Skeletal muscle satellite cell (primary cell): Measurements from ENCODE around the gene ZNF804A.

Source experiments
- H3K27me3 ChIP-seq: 2 replicates; pipeline ENCODE4 v1.7.0; 2013; ENCODE audit warnings: low read length; ENCODE audit not compliant: control insufficient read depth, insufficient read depth
- H3K36me3 ChIP-seq: 2 replicates; pipeline ENCODE4 v1.7.0; 2013; ENCODE audit warnings: mild to moderate bottlenecking, control low read depth, low read length; ENCODE audit not compliant: insufficient read depth
- H3K4me1 ChIP-seq: 2 replicates; pipeline ENCODE4 v1.7.0; 2013; ENCODE audit warnings: low read length; ENCODE audit not compliant: control insufficient read depth, insufficient read depth
- H3K4me2 ChIP-seq: 2 replicates; pipeline ENCODE4 v1.7.0; 2013; ENCODE audit warnings: mild to moderate bottlenecking, low read length
- H3K4me3 ChIP-seq: 2 replicates; pipeline ENCODE4 v1.7.0; 2013; ENCODE audit warnings: low read length
- H3K9ac ChIP-seq: 2 replicates; pipeline ENCODE4 v1.7.0; 2013; ENCODE audit warnings: mild to moderate bottlenecking, low read depth, low read length, moderate library complexity
- H3K9me3 ChIP-seq: replicated peaks from 2 replicates; pipeline ENCODE4 v1.7.0; 2013; ENCODE audit warnings: mild to moderate bottlenecking, control low read depth, low read length

Gene ZNF804A

GRCh38 chr2:184769023-184769422, 170.7 kb downstream of the ZNF804A start:
- Histone ChIP-seq H3K9ac (no peak overlapping the region), H3K36me3 (no peaks in the 10 kb centered on the region), H3K4me3 (no peak overlapping the region), H3K27me3 (no peaks in the 10 kb centered on the region), H3K4me2 (peak overlapping the region; percentile 24), H3K4me1 (peaks cover 20% of the 10 kb centered on the region), H3K9me3 (no peaks in the 10 kb centered on the region)

DNA sequence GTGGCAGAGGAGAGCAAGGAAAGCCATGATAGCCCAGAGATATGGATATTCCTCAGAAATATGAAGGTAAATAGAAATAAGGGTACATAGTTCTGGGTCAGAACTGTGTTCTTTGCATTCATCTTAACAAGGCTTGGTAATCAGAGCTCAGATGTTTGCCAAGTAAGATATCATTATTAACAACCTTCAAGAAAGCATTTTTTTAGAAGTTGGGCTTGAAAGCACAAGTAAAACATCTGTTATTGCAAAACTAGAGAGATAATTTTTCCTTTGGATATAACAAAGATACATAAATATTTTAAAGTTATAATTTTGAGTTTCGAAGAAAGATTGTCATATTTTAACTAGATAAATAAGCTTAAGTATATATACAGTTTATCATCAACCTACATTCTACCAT, 171.4 kb downstream of the ZNF804A start:
- peaks cover 20% of the 10 kb centered on the region for H3K4me1 ChIP-seq
- H3K4me3 ChIP-seq: no peak overlapping the region
- H3K4me2 ChIP-seq: peak overlapping the region; percentile 3
- H3K9ac ChIP-seq: no peak overlapping the region
- H3K9me3 ChIP-seq: no peaks in the 10 kb centered on the region
- no peaks in the 10 kb centered on the region for H3K27me3 ChIP-seq
- H3K36me3 ChIP-seq: no peaks in the 10 kb centered on the region

DNA sequence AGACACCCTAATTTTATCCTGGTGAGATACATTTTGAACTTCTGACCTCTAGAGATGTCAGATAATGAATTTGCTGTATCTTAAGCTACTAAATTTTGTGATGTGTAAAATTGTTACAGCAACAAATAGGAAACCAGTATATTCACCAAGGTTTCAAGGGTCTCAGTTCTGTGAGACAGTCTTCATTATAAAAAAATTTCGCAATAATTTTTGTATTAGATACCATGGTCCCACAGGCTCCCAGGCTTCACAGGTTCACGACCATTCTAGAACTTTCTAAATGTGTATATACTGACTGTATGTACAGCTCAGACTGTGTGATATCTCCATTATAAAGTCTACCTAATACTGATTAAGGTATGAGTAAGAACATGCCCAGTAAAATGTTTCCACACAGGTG, 181.4 kb downstream of the ZNF804A start:
- Histone ChIP-seq H3K4me3 (no peak overlapping the region), H3K9ac (no peak overlapping the region), H3K36me3 (no peaks in the 10 kb centered on the region), H3K27me3 (no peaks in the 10 kb centered on the region), H3K9me3 (no peaks in the 10 kb centered on the region), H3K4me2 (no peak overlapping the region), H3K4me1 (peaks cover 21% of the 10 kb centered on the region)

GRCh38 chr2:184780384-184780783, 182.1 kb downstream of the ZNF804A start:
- H3K4me1 ChIP-seq: peaks cover 23% of the 10 kb centered on the region
- no peaks in the 10 kb centered on the region for H3K36me3 ChIP-seq
- peak overlapping the region; percentile 31 for H3K4me2 ChIP-seq
- no peak overlapping the region for H3K9ac ChIP-seq
- no peaks in the 10 kb centered on the region for H3K27me3 ChIP-seq
- no peak overlapping the region for H3K4me3 ChIP-seq
- no peaks in the 10 kb centered on the region for H3K9me3 ChIP-seq

DNA sequence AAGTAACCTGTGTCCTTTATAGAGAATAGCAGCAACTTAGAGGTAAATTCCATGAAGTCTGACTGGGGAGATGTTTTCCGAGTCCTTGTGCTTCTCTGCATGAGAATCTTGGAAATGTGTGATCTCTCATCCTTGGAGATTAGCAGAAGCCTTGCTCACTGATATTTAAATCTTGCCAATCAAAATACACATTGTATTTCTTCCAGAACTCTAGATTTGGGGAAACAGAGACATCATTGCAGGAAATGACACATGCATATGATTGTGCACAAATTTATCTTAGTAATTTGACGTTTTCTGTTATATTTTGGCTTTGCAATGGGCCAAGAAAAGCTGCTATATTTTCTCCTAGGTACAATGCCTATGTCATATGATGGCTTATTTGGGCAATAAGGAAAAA, 182.6 kb downstream of the ZNF804A start:
- Histone ChIP-seq H3K4me1 (peaks cover 23% of the 10 kb centered on the region), H3K27me3 (no peaks in the 10 kb centered on the region), H3K9me3 (no peaks in the 10 kb centered on the region), H3K9ac (no peak overlapping the region), H3K4me2 (peak overlapping the region; percentile 31), H3K36me3 (no peaks in the 10 kb centered on the region), H3K4me3 (no peak overlapping the region)

- H3K36me3 ChIP-seq: no peaks in the 10 kb centered on the region
- H3K4me1 ChIP-seq: peaks cover 23% of the 10 kb centered on the region
- H3K9ac ChIP-seq: no peak overlapping the region
- no peak overlapping the region for H3K4me3 ChIP-seq
- no peaks in the 10 kb centered on the region for H3K27me3 ChIP-seq
- H3K9me3 ChIP-seq: no peaks in the 10 kb centered on the region
- no peak overlapping the region for H3K4me2 ChIP-seq
Measured at GRCh38 chr2:184783576-184783975, 185.2 kb downstream of the ZNF804A start.

DNA sequence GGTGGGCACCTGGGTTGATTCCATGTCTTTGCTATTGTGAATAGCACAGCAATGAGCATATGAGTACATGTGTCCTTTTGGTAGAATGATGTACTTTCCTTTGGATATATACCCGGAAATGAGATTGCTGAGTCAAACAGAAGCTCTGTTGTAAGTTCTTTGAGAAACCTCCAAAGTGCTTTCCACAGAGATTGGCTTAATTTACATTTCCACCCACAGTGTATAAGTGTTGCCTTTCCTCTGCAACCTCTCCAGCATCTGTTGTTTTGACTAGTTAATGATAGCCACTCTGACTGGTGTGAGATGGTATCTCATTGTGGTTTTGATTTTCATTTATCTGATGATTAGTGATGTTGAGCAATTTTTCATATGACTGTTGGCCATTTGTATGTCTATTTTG, 194.8 kb downstream of the ZNF804A start:
- Histone ChIP-seq H3K4me2 (no peak overlapping the region), H3K9me3 (no peaks in the 10 kb centered on the region), H3K4me1 (no peaks in the 10 kb centered on the region), H3K36me3 (no peaks in the 10 kb centered on the region), H3K27me3 (no peaks in the 10 kb centered on the region), H3K4me3 (no peak overlapping the region), H3K9ac (no peak overlapping the region)

DNA sequence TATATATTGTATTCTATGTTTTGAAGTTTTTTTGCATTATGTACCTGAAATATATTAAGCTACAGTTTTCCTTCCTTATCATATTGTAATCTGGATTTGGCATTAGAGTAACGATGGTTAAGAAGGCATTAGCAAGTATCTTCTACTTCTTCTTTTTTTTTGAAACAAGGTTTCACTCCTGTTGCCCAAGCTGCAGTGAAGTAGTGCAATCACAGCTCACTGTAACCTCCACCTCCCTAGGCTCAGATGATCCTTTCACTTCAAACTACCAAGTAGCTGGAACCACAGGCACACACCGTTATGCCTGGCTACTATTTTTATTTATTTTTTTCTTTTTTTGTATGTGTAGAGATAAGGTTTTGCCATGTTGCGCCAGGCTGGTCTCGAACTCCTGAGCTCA, 201.1 kb downstream of the ZNF804A start:
- no peaks in the 10 kb centered on the region for H3K27me3 ChIP-seq
- H3K4me3 ChIP-seq: no peak overlapping the region
- H3K36me3 ChIP-seq: no peaks in the 10 kb centered on the region
- no peak overlapping the region for H3K9ac ChIP-seq
- no peaks in the 10 kb centered on the region for H3K9me3 ChIP-seq
- no peaks in the 10 kb centered on the region for H3K4me1 ChIP-seq
- H3K4me2 ChIP-seq: no peak overlapping the region

DNA sequence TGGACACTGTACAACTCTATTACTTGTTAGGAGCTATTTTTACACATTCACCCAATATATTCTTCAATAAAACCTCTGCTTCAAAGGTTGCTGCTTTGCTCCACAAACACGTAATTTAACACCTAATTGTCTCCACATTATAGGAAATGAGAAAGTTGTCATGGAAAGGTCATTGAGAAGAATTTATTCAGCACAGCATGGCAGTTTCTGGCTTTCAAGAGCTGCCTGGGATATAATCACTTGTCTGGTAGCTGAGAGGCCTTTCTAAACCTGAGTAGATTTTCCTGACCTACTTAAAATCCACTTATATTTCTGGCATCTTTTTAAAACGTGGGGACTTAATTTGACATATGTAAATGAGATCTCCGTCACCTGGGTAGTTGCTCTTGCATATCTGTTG, 216.1 kb downstream of the ZNF804A start:
- H3K4me1 ChIP-seq: no peaks in the 10 kb centered on the region
- H3K9me3 ChIP-seq: no peaks in the 10 kb centered on the region
- H3K9ac ChIP-seq: no peak overlapping the region
- H3K4me2 ChIP-seq: no peak overlapping the region
- H3K4me3 ChIP-seq: no peak overlapping the region
- no peaks in the 10 kb centered on the region for H3K36me3 ChIP-seq
- H3K27me3 ChIP-seq: no peaks in the 10 kb centered on the region

DNA sequence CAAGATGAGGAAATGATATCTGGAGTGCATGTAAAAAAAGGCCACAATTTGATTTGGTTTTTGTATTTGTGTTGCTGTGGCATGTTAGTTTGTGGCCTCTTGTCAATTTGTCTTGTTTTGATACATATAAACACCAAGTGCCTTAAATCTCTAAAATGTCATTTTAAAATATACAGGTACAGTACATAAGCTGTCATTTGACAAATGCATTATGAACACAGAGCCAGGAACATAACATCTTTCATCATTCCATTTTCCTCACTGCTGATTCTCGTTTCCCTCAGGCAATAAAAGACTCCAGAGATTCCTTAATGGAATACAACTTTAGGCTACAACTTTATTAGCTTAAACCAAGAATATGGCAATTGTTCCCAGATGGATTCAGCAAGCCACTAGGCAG, 217.5 kb downstream of the ZNF804A start:
- Histone ChIP-seq H3K36me3 (no peaks in the 10 kb centered on the region), H3K9me3 (no peaks in the 10 kb centered on the region), H3K4me1 (no peaks in the 10 kb centered on the region), H3K27me3 (no peaks in the 10 kb centered on the region), H3K9ac (no peak overlapping the region), H3K4me3 (no peak overlapping the region), H3K4me2 (no peak overlapping the region)

DNA sequence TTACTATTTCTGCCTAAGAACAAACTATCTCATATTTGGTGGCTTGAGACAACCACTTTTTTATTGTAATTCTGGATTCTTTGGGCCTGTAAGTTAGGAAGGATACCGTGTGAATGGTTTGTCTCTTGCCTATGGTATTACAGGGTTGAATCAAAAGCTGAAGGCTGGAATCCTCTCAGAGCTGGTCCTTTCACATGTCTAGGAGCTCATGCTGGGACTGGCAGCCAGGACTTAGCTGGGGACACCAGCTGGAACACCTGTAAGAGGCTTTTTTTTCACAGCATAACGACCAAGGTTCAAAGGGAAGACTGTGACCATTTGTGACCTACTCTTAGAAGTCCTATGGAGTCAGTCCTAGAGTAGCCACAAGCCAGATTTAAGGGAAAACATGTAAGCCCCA, 226.3 kb downstream of the ZNF804A start:
- no peaks in the 10 kb centered on the region for H3K27me3 ChIP-seq
- no peaks in the 10 kb centered on the region for H3K4me1 ChIP-seq
- H3K4me2 ChIP-seq: no peak overlapping the region
- no peaks in the 10 kb centered on the region for H3K36me3 ChIP-seq
- no peaks in the 10 kb centered on the region for H3K9me3 ChIP-seq
- H3K4me3 ChIP-seq: no peak overlapping the region
- no peak overlapping the region for H3K9ac ChIP-seq

GRCh38 chr2:184830531-184830930, 232.2 kb downstream of the ZNF804A start:
- Histone ChIP-seq H3K4me3 (no peak overlapping the region), H3K4me2 (no peak overlapping the region), H3K9ac (no peak overlapping the region), H3K36me3 (no peaks in the 10 kb centered on the region), H3K4me1 (no peaks in the 10 kb centered on the region), H3K9me3 (no peaks in the 10 kb centered on the region), H3K27me3 (no peaks in the 10 kb centered on the region)
